ENCODE data around the gene A2M.

A2M gene

GRCh38 chr12:9107542-9107873 lies 8.2 kb downstream of the A2M start:
- H3K4me3 ChIP-seq (replicated peaks; ENCODE audit: low read depth, low read length), result no peak overlapping the region
- no peak for TF ChIP-seq CTCF (IDR thresholded peaks at IDR 0.05; ENCODE audit: low read depth, low read length, missing control alignments)
- no peak for DNase-seq (ENCODE audit: extremely low read depth, low read depth)

GRCh38 chr12:9106610-9107541 lies 8.8 kb downstream of the A2M start:
- DNase-seq (ENCODE audit: extremely low read depth, low read depth), result no peak
- H3K4me3 ChIP-seq (replicated peaks; ENCODE audit: low read depth, low read length), result no peak overlapping the region
- no peak for TF ChIP-seq CTCF (IDR thresholded peaks at IDR 0.05; ENCODE audit: low read depth, low read length, missing control alignments)

DNA sequence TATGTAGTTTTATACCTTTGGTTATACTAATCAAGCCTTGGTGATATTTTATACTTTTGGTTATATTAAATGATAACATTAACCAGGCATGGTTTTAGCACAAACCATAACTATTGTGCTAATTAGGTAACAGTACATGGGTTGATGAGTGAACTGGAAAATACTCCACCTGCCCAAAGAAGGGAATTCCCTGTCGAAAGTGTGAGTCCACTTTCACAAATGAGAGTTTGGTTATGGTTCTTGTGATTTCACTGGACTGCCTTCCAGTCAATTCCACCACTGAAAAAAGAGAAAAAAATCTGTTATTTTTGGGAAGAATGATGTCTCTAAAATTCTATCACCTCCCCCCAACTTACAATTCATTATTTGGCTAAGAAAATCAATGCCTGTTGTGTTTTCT lies 9.7 kb downstream of the A2M start:
- no peak for DNase-seq (ENCODE audit: extremely low read depth, low read depth)
- no peak for TF ChIP-seq CTCF (IDR thresholded peaks at IDR 0.05; ENCODE audit: low read depth, low read length, missing control alignments)
- no peak overlapping the region for H3K4me3 ChIP-seq (replicated peaks; ENCODE audit: low read depth, low read length)

GRCh38 chr12:9104767-9105423 lies 10.8 kb downstream of the A2M start:
- TF ChIP-seq CTCF (IDR thresholded peaks at IDR 0.05; ENCODE audit: low read depth, low read length, missing control alignments), result no peak
- DNase-seq (ENCODE audit: extremely low read depth, low read depth), result no peak
- no peak overlapping the region for H3K4me3 ChIP-seq (replicated peaks; ENCODE audit: low read depth, low read length)

DNA sequence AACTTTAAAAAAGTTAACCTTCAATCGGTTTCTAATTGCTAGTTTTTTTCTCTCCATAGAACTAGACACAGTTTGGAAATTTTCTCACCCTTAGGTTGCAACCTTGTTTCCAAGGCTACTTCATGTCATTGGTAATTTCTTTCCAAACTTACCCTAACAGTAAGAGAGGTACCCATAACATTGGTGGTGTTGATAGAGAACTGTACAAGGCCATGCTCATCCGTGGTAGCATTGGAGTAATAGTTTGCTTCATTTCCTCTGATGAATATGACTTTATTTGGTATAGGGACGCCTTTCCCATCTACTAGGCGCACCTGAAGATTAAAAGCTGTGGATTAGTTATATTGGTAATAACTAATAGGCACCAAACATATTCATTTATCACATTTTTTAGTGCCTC lies 11.6 kb downstream of the A2M start:
- no peak for DNase-seq (ENCODE audit: extremely low read depth, low read depth)
- TF ChIP-seq CTCF (IDR thresholded peaks at IDR 0.05; ENCODE audit: low read depth, low read length, missing control alignments), result no peak
- H3K4me3 ChIP-seq (replicated peaks; ENCODE audit: low read depth, low read length), result no peak overlapping the region

- no peak overlapping the region for H3K4me3 ChIP-seq (replicated peaks; ENCODE audit: low read depth, low read length)
- DNase-seq (ENCODE audit: extremely low read depth, low read depth), result no peak
- TF ChIP-seq CTCF (IDR thresholded peaks at IDR 0.05; ENCODE audit: low read depth, low read length, missing control alignments), result no peak
Measured at GRCh38 chr12:9103050-9103849, 12.5 kb downstream of the A2M start.
